ENCODE data around the gene DGCR2. TPM values are rescaled to one million over a fixed set of nuclear protein-coding genes. Genes with fewer than 3 reads are reported as not detected.

DGCR2 gene
- total and polyA plus RNA-seq, 4 donors: 19.7 to 43.5 (median 32.2) TPM

- Histone ChIP-seq H3K27me3 (ENCODE audit: control insufficient read depth in 1 of 2, insufficient read depth in 2 of 2, low read length in 1 of 2) (no peaks in the 10 kb centered on the region), H3K4me1 (ENCODE audit: control insufficient read depth in 1 of 2, insufficient read depth in 2 of 2, low read length in 2 of 2) (no peaks in the 10 kb centered on the region), H3K36me3 (ENCODE audit: control insufficient read depth in 1 of 2, insufficient read depth in 2 of 2, low read length in 1 of 2) (no peaks in the 10 kb centered on the region), H3K4me3 (ENCODE audit: low read length in 2 of 2) (no peak overlapping the region), H3K9me3 (ENCODE audit: control insufficient read depth, low read length) (no peaks in the 10 kb centered on the region), H3K27ac (ENCODE audit: low read depth in 1 of 2, low read length in 2 of 2) (no peak overlapping the region)
- DNase-seq: peak in 1 of 2 donors; percentile 69
- no peak for ATAC-seq (ENCODE audit: low FRiP score)
- intact Hi-C loops (cut with DNase I): no loop called here
- 53 to 57% methylated on average over 5 of the region's 5 CpGs for WGBS, 2 donors
Measured at GRCh38 chr22:19103880-19104821, 18.1 kb downstream of the DGCR2 start.

GRCh38 chr22:19098157-19098556 is 24.1 kb downstream of the DGCR2 start:
- Histone ChIP-seq H3K36me3 (ENCODE audit: control insufficient read depth in 1 of 2, insufficient read depth in 2 of 2, low read length in 1 of 2) (peaks cover 0 to 2% of the 10 kb centered on the region in 2 donors), H3K9me3 (ENCODE audit: control insufficient read depth, low read length) (no peaks in the 10 kb centered on the region), H3K27me3 (ENCODE audit: control insufficient read depth in 1 of 2, insufficient read depth in 2 of 2, low read length in 1 of 2) (no peaks in the 10 kb centered on the region), H3K27ac (ENCODE audit: low read depth in 1 of 2, low read length in 2 of 2) (no peak overlapping the region), H3K4me1 (ENCODE audit: control insufficient read depth in 1 of 2, insufficient read depth in 2 of 2, low read length in 2 of 2) (no peaks in the 10 kb centered on the region), H3K4me3 (ENCODE audit: low read length in 2 of 2) (no peak overlapping the region)
- ATAC-seq (ENCODE audit: low FRiP score): no peak
- intact Hi-C loops (cut with DNase I): no loop called here
- no peak for DNase-seq
- WGBS, 2 donors: 54 to 68% methylated on average over 4 of the region's 4 CpGs

GRCh38 chr22:19097518-19097917 is 24.7 kb downstream of the DGCR2 start:
- DNase-seq (no peak), ATAC-seq (ENCODE audit: low FRiP score) (no peak)
- WGBS, 2 donors: 71 to 74% methylated on average over 3 of the region's 3 CpGs

GRCh38 chr22:19096555-19096954 is 25.7 kb downstream of the DGCR2 start:
- DNase-seq (no peak), ATAC-seq (ENCODE audit: low FRiP score) (no peak)
- H3K27ac ChIP-seq (ENCODE audit: low read depth in 1 of 2, low read length in 2 of 2): no peak overlapping the region
- H3K4me3 ChIP-seq (ENCODE audit: low read length in 2 of 2): no peak overlapping the region
- WGBS, 2 donors: 94 to 100% methylated on average over 1 of the region's 1 CpG
- H3K4me1 ChIP-seq (ENCODE audit: control insufficient read depth in 1 of 2, insufficient read depth in 2 of 2, low read length in 2 of 2): no peaks in the 10 kb centered on the region
- H3K27me3 ChIP-seq (ENCODE audit: control insufficient read depth in 1 of 2, insufficient read depth in 2 of 2, low read length in 1 of 2): no peaks in the 10 kb centered on the region
- no peaks in the 10 kb centered on the region for H3K9me3 ChIP-seq (ENCODE audit: control insufficient read depth, low read length)
- H3K36me3 ChIP-seq (ENCODE audit: control insufficient read depth in 1 of 2, insufficient read depth in 2 of 2, low read length in 1 of 2): peaks cover 0 to 2% of the 10 kb centered on the region in 2 donors
- intact Hi-C loops (cut with DNase I): no loop called here

More at GRCh38 chr22:19097518-19097917, 24.7 kb downstream of the DGCR2 start:
- Histone ChIP-seq H3K9me3 (ENCODE audit: control insufficient read depth, low read length) (no peaks in the 10 kb centered on the region), H3K4me3 (ENCODE audit: low read length in 2 of 2) (no peak overlapping the region), H3K27me3 (ENCODE audit: control insufficient read depth in 1 of 2, insufficient read depth in 2 of 2, low read length in 1 of 2) (no peaks in the 10 kb centered on the region), H3K27ac (ENCODE audit: low read depth in 1 of 2, low read length in 2 of 2) (no peak overlapping the region), H3K4me1 (ENCODE audit: control insufficient read depth in 1 of 2, insufficient read depth in 2 of 2, low read length in 2 of 2) (no peaks in the 10 kb centered on the region), H3K36me3 (ENCODE audit: control insufficient read depth in 1 of 2, insufficient read depth in 2 of 2, low read length in 1 of 2) (peaks cover 0 to 2% of the 10 kb centered on the region in 2 donors)
- intact Hi-C loops (cut with DNase I): no loop called here

- Histone ChIP-seq H3K9me3 (ENCODE audit: control insufficient read depth, low read length) (no peaks in the 10 kb centered on the region), H3K4me3 (ENCODE audit: low read length in 2 of 2) (no peak overlapping the region), H3K36me3 (ENCODE audit: control insufficient read depth in 1 of 2, insufficient read depth in 2 of 2, low read length in 1 of 2) (peaks cover 0 to 2% of the 10 kb centered on the region in 2 donors), H3K27ac (ENCODE audit: low read depth in 1 of 2, low read length in 2 of 2) (no peak overlapping the region), H3K27me3 (ENCODE audit: control insufficient read depth in 1 of 2, insufficient read depth in 2 of 2, low read length in 1 of 2) (no peaks in the 10 kb centered on the region), H3K4me1 (ENCODE audit: control insufficient read depth in 1 of 2, insufficient read depth in 2 of 2, low read length in 2 of 2) (no peaks in the 10 kb centered on the region)
- ATAC-seq (ENCODE audit: low FRiP score) (no peak), DNase-seq (no peak)
- intact Hi-C loops (cut with DNase I): no loop called here
- 92 to 96% methylated on average over 4 of the region's 4 CpGs for WGBS, 2 donors
Measured at GRCh38 chr22:19094393-19094997, 27.7 kb downstream of the DGCR2 start.

GRCh38 chr22:19092725-19093124 is 29.5 kb downstream of the DGCR2 start:
- ATAC-seq (ENCODE audit: low FRiP score): no peak
- H3K4me3 ChIP-seq (ENCODE audit: low read length in 2 of 2): no peak overlapping the region
- intact Hi-C loops (cut with DNase I): no loop called here

GRCh38 chr22:19090586-19091127 is 31.6 kb downstream of the DGCR2 start:
- Histone ChIP-seq H3K27ac (ENCODE audit: low read depth in 1 of 2, low read length in 2 of 2) (no peak overlapping the region), H3K27me3 (ENCODE audit: control insufficient read depth in 1 of 2, insufficient read depth in 2 of 2, low read length in 1 of 2) (no peaks in the 10 kb centered on the region), H3K4me3 (ENCODE audit: low read length in 2 of 2) (no peak overlapping the region), H3K4me1 (ENCODE audit: control insufficient read depth in 1 of 2, insufficient read depth in 2 of 2, low read length in 2 of 2) (no peaks in the 10 kb centered on the region), H3K36me3 (ENCODE audit: control insufficient read depth in 1 of 2, insufficient read depth in 2 of 2, low read length in 1 of 2) (no peaks in the 10 kb centered on the region), H3K9me3 (ENCODE audit: control insufficient read depth, low read length) (no peaks in the 10 kb centered on the region)
- intact Hi-C loops (cut with DNase I): no loop called here
- ATAC-seq (ENCODE audit: low FRiP score) (no peak), DNase-seq (no peak)
- 62 to 94% methylated on average over 3 of the region's 3 CpGs for WGBS, 2 donors

More at GRCh38 chr22:19092725-19093124, 29.5 kb downstream of the DGCR2 start:
- H3K27me3 ChIP-seq (ENCODE audit: control insufficient read depth in 1 of 2, insufficient read depth in 2 of 2, low read length in 1 of 2): no peaks in the 10 kb centered on the region
- WGBS, 2 donors: 90 to 97% methylated on average over 4 of the region's 4 CpGs
- H3K27ac ChIP-seq (ENCODE audit: low read depth in 1 of 2, low read length in 2 of 2): no peak overlapping the region
- no peaks in the 10 kb centered on the region for H3K9me3 ChIP-seq (ENCODE audit: control insufficient read depth, low read length)
- DNase-seq: no peak
- no peaks in the 10 kb centered on the region for H3K36me3 ChIP-seq (ENCODE audit: control insufficient read depth in 1 of 2, insufficient read depth in 2 of 2, low read length in 1 of 2)
- no peaks in the 10 kb centered on the region for H3K4me1 ChIP-seq (ENCODE audit: control insufficient read depth in 1 of 2, insufficient read depth in 2 of 2, low read length in 2 of 2)

- intact Hi-C loops (cut with DNase I): no loop called here
- H3K4me1 ChIP-seq (ENCODE audit: control insufficient read depth in 1 of 2, insufficient read depth in 2 of 2, low read length in 2 of 2): no peaks in the 10 kb centered on the region
- H3K4me3 ChIP-seq (ENCODE audit: low read length in 2 of 2): no peak overlapping the region
- H3K9me3 ChIP-seq (ENCODE audit: control insufficient read depth, low read length): no peaks in the 10 kb centered on the region
- 90 to 91% methylated on average over 2 of the region's 2 CpGs for WGBS, 2 donors
- DNase-seq: no peak
- no peak for ATAC-seq (ENCODE audit: low FRiP score)
- H3K27ac ChIP-seq (ENCODE audit: low read depth in 1 of 2, low read length in 2 of 2): no peak overlapping the region
- H3K27me3 ChIP-seq (ENCODE audit: control insufficient read depth in 1 of 2, insufficient read depth in 2 of 2, low read length in 1 of 2): no peaks in the 10 kb centered on the region
- no peaks in the 10 kb centered on the region for H3K36me3 ChIP-seq (ENCODE audit: control insufficient read depth in 1 of 2, insufficient read depth in 2 of 2, low read length in 1 of 2)
Measured at GRCh38 chr22:19090183-19090582, 32.0 kb downstream of the DGCR2 start.
